ENCODE measurements around the gene SMYD4. TPM values are rescaled to one million over a fixed set of nuclear protein-coding genes. Genes with fewer than 3 reads are reported as not detected.

SMYD4 gene
- total RNA-seq, 4 donors from 2014 or later = 14.7 to 35.6 (median 19.8) TPM

DNA sequence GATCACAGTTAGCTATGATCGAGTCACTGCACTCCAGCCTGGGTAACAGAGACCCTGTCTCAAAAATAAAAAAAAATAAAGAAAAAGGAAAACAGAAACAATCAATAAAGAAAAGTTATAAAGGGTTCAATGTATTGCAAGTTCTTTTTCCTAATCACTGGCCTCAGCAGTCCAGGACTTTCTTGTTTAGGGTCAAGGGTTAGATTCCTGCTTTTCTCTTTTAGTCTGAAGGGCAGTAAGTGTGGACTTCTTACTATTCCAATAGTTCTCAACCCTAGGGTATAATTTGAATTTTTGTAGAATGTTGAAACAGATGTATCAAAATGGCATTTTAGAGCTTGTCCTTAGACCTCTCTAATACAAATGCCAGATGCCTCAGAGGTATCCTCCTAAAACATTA, 27.3 kb downstream of the SMYD4 start:
- TF ChIP-seq, protein P1, sequence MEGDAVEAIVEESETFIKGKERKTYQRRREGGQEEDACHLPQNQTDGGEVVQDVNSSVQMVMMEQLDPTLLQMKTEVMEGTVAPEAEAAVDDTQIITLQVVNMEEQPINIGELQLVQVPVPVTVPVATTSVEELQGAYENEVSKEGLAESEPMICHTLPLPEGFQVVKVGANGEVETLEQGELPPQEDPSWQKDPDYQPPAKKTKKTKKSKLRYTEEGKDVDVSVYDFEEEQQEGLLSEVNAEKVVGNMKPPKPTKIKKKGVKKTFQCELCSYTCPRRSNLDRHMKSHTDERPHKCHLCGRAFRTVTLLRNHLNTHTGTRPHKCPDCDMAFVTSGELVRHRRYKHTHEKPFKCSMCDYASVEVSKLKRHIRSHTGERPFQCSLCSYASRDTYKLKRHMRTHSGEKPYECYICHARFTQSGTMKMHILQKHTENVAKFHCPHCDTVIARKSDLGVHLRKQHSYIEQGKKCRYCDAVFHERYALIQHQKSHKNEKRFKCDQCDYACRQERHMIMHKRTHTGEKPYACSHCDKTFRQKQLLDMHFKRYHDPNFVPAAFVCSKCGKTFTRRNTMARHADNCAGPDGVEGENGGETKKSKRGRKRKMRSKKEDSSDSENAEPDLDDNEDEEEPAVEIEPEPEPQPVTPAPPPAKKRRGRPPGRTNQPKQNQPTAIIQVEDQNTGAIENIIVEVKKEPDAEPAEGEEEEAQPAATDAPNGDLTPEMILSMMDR (IDR thresholded peaks at IDR 0.05; ENCODE audit: low read depth) = no peak

DNA sequence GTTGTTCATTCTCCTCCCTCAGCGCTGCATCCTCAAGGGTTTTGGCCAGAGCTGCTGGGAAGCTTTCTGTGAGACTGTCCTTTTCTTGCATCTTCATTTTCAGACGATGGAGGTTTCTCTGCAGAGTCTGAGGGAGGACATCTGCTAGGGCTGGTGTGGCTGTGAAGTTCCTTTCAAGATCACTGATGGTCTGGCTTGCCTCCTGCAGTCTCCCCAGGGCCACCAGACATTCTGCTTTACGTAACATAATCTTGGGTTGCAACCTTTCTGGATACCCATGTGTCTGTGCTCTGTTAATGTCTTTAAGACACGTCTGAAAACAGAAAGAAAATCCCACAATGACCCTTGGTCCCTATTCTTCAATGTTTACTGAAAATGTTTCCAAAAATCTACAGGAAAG, 29.0 kb downstream of the SMYD4 start:
- TF ChIP-seq, protein P1 (IDR thresholded peaks at IDR 0.05; ENCODE audit: low read depth) = no peak

DNA sequence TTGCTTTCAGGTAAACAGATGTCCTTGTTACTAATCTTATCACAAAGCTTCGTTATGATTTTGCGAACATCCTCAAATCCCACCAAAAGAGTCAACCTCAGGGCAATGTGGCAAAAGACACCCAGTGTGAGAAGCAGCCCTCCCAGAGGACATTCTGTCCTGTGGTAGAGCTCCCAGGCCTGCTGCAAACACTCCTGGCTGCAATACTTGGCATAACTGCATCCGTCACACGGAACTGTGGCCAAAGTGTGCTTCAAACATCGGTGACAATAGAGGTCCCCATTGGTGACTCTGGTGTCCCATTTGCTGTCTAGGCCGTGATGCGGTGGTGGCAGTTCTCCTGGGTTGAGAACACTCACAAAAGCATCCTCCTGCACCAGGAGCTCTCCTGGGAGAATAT, 29.5 kb downstream of the SMYD4 start:
- TF ChIP-seq, protein P1 (IDR thresholded peaks at IDR 0.05; ENCODE audit: low read depth) = no peak

DNA sequence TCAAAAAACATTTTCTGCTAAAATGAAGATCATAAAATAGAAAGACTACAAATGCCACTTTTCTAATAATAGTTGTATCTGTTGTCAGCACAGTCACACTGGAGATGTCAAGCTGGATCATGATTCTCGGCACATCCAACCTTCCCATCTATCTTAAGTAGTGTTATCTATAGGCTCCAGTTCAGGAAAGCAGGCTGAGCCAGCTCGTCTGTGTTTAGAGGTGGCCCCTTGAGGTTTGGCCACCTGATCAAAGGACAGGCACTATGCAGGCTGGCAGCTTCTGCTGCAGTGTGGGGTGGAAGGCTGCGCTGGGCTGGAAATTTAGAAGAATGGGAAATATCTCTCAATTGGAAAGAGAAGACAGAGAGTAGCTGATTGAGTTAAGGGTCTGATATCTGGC, 32.4 kb downstream of the SMYD4 start:
- TF ChIP-seq, protein P1 (IDR thresholded peaks at IDR 0.05; ENCODE audit: low read depth) = no peak

DNA sequence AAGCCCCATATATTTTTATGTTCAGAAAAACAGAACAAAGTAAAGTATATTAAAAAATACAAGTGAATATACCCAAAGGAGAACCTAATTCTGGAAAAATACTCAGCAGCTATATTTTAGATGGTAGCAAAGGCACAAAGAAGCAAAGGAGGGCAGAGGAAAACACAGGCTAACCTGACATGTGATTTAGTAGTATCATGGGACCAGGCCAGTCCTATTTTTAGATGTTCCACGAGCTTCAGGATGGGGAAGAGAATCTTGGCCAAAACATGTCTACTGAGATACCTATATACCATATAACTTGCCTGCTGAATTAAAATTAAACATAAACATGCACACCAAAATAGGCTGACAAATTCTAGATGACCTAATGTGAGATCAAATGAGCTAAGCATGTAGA, 32.9 kb downstream of the SMYD4 start:
- TF ChIP-seq, protein P1 (IDR thresholded peaks at IDR 0.05; ENCODE audit: low read depth) = no peak

DNA sequence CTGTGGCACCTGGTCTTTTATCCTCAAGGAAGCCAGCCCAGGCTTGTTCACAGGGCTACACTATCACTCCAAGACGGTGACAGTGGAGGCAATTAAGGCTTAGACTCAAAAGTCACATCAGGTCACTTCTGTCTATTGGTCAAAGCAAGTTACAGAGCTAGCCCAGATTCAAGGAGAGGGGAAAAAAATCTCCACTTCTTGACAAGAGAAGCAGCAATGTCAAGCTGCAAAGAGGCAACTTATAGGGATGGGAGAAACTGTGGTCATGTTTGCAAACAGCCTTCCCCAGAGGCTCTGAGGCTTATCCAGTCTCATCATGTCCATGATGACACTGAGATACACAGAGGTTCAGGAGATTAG, 36.3 kb downstream of the SMYD4 start:
- TF ChIP-seq, protein P1 (IDR thresholded peaks at IDR 0.05; ENCODE audit: low read depth) = no peak

DNA sequence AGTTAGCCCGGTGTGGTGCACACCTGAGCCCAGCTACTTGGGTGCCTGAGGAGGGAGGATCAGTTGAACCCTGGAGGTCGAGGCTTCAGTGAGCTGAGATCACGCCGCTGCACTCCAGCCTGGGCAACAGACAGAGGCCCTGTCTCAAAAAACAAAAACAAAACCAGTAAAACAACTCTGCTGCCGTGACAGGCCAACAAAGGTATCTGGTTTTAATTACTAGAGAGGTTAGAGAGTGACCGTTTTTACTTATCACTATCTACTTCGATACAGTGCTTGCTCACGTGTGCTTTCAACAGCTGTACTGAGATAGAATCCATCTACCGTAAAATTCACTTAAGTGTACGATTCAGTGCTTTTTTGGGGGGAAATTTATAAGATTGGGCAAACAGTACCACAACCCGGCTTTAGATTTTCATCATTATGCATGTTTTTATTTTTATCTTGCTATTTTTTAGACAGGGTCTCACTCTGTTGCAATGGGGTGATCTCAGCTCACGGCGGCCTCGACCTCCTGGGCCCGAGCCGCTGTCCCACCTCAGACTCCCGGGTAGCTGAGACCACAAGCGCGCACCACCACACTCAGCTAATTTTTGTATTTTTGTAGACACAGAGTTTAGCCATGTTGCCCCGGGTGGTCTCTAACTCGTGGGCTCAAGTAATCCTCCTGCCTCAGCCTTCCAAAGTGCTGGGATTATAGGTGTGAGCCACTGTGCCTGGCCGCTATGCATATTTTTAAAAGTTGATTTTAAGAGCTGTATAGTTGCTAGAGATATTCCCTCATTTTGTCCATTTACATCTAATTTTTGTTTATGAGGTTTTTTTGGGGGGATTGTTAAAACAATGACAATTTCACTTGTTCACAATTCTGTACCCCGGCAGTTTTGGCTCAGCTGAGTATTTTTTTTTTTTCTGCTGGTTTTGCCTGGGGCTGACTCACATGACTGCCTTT, 36.9 kb downstream of the SMYD4 start:
- TF ChIP-seq, protein P1 (IDR thresholded peaks at IDR 0.05; ENCODE audit: low read depth) = no peak
